ENCODE data around the gene APLF. TPM values are rescaled to one million over a fixed set of nuclear protein-coding genes. Genes with fewer than 3 reads are reported as not detected.

APLF gene
- total RNA-seq, 1 experiment from 2014 or later, result 5.3 TPM

DNA sequence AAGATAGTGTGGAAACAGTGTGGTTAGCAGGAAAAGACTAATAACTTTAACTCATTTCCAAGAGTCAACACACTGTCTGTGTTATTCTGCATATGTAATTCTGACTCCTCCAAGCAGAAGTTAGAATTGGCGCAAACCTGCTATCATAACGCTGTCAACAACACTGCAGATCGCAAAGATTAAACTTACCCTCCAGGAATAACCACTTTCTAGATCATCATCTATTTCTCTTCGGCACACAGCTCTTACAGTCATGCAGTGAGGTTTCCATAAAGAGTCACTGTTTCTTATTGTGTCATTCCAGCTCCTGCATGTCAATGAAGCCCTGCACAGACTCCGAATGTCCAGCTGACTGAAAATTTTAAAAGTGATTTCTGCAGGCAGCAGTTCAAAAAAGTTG, 2.7 kb upstream of the APLF start:
- no peak overlapping the region for H3K27ac ChIP-seq (ENCODE audit: low read length)
- no peak for DNase-seq
- no peak overlapping the region for H2AFZ ChIP-seq (ENCODE audit: low read length)
- H3K9me3 ChIP-seq (ENCODE audit: low read length), result no peaks in the 10 kb centered on the region
- no peaks in the 10 kb centered on the region for H4K20me1 ChIP-seq (ENCODE audit: insufficient read depth, low read depth, low read length)
- no peaks in the 10 kb centered on the region for H3K9me2 ChIP-seq (replicated peaks; ENCODE audit: insufficient read depth, low read length)
- no peaks in the 10 kb centered on the region for H3K79me2 ChIP-seq (ENCODE audit: low read length)
- peaks cover 36% of the 10 kb centered on the region for H3K4me1 ChIP-seq (ENCODE audit: low read length)
- no peak overlapping the region for H3K4me2 ChIP-seq (ENCODE audit: low read depth, low read length, poor library complexity, severe bottlenecking)
- no peaks in the 10 kb centered on the region; the same call in 1 of the 2 replicates for H3K27me3 ChIP-seq (ENCODE audit: low read length)
- no peak overlapping the region for H3K9ac ChIP-seq (ENCODE audit: low read length)
- H3K4me3 ChIP-seq (ENCODE audit: low read length), result no peak overlapping the region
- no peaks in the 10 kb centered on the region for H3K36me3 ChIP-seq (ENCODE audit: insufficient read depth, low read length)

DNA sequence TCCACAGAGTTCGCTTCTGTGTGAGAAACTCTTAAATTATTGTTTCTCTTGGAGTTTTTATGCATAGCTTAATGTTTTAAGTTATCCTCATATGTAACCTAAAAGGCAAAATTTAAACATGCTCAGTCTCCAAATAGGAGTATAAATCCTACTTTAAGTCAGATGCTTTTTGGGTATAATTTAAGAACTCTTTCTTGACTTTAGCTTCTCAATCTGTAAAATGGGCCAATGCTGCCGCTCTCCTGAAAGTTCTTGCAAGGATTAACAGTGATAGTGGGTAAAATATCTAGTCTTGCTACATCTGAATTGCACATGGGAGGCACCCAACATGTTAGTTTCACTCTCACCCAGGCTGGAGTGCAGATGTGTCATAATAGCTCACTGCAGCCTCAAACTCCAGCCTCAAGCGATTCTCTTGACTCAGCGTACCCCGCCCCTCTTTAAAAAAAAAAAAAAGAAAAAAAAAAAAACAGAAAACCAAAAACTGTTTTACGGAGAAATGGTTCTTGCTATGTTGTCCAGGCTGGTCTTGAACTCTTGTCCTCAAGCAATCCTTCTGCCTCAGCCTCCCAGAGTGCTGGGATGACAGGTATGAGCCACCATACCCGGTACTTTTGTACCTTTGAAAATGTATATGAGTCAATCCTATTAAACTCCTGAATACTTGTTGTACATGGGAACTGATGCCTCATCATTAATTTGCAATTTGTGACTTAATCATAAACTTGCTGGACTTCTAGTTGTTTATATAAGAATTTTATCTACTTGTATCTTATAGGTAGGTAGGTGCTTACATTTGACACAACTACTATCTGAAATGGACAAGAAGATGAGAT, 2.1 kb upstream of the APLF start:
- H3K79me2 ChIP-seq (ENCODE audit: low read length), result no peaks in the 10 kb centered on the region
- DNase-seq, result no peak
- no peaks in the 10 kb centered on the region; the same call in 1 of the 2 replicates for H3K27me3 ChIP-seq (ENCODE audit: low read length)
- H3K27ac ChIP-seq (ENCODE audit: low read length), result no peak overlapping the region
- H3K4me2 ChIP-seq (ENCODE audit: low read depth, low read length, poor library complexity, severe bottlenecking), result peak overlapping the region; percentile 88
- no peaks in the 10 kb centered on the region for H4K20me1 ChIP-seq (ENCODE audit: insufficient read depth, low read depth, low read length)
- H3K9ac ChIP-seq (ENCODE audit: low read length), result no peak overlapping the region
- H3K9me3 ChIP-seq (ENCODE audit: low read length), result no peaks in the 10 kb centered on the region
- H3K36me3 ChIP-seq (ENCODE audit: insufficient read depth, low read length), result no peaks in the 10 kb centered on the region
- H3K9me2 ChIP-seq (replicated peaks; ENCODE audit: insufficient read depth, low read length), result no peaks in the 10 kb centered on the region
- H2AFZ ChIP-seq (ENCODE audit: low read length), result no peak overlapping the region; the same call in 1 of the 2 replicates
- H3K4me1 ChIP-seq (ENCODE audit: low read length), result peaks cover 36% of the 10 kb centered on the region
- no peak overlapping the region for H3K4me3 ChIP-seq (ENCODE audit: low read length)

DNA sequence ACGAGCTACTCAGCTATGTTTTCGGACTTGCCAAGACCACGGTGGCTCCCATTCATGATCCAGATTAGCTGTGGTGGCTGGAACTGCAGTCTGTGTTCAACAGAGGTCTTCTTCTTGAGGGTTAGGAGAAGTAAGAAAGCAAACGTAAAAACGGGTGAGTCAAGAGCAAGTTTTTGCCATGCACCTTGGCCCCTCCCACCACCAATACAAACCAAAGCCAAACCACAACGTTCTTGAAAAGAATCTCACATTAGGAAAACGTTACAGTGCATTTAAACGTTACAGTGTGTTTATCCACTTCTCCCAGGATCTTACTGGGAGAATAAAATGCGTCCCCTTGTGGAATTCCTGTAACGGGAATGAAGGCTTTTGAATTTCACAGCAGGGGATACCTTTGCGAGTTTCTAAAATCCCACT, 1.0 kb upstream of the APLF start:
- Histone ChIP-seq H3K4me3 (ENCODE audit: low read length) (peak overlapping the region; percentile 81), H3K4me2 (ENCODE audit: low read depth, low read length, poor library complexity, severe bottlenecking) (peak overlapping the region; percentile 88), H2AFZ (ENCODE audit: low read length) (peak overlapping the region; percentile 74), H3K9me2 (replicated peaks; ENCODE audit: insufficient read depth, low read length) (no peaks in the 10 kb centered on the region), H3K9me3 (ENCODE audit: low read length) (no peaks in the 10 kb centered on the region), H3K27me3 (ENCODE audit: low read length) (no peaks in the 10 kb centered on the region; the same call in 1 of the 2 replicates), H3K27ac (ENCODE audit: low read length) (no peak overlapping the region; the same call in 1 of the 2 replicates), H3K79me2 (ENCODE audit: low read length) (no peaks in the 10 kb centered on the region), H3K36me3 (ENCODE audit: insufficient read depth, low read length) (no peaks in the 10 kb centered on the region), H4K20me1 (ENCODE audit: insufficient read depth, low read depth, low read length) (no peaks in the 10 kb centered on the region), H3K4me1 (ENCODE audit: low read length) (peaks cover 36% of the 10 kb centered on the region), H3K9ac (ENCODE audit: low read length) (peak overlapping the region; percentile 77)
- peak; percentile 70 for DNase-seq

DNA sequence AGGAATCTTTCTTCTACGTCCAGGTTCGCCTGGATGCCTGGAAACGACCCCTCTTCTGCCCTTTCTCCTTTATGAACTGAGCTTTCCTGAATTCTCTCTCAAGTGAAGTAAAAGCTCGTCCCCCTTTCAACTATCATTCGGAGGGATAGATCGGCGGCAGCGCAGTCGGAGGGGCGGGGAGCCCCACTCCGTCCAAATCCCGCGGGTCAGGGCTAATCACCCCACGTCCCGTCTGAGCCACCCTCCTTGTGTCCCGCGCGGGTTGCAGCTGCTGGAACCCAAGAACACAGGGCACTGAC, 658 bp upstream of the APLF start:
- Histone ChIP-seq H3K4me1 (ENCODE audit: low read length) (peaks cover 36% of the 10 kb centered on the region), H3K79me2 (ENCODE audit: low read length) (no peaks in the 10 kb centered on the region), H3K9ac (ENCODE audit: low read length) (peak overlapping the region; percentile 77), H2AFZ (ENCODE audit: low read length) (peak overlapping the region; percentile 74), H3K4me2 (ENCODE audit: low read depth, low read length, poor library complexity, severe bottlenecking) (peak overlapping the region; percentile 88), H3K36me3 (ENCODE audit: insufficient read depth, low read length) (no peaks in the 10 kb centered on the region), H3K9me3 (ENCODE audit: low read length) (no peaks in the 10 kb centered on the region), H4K20me1 (ENCODE audit: insufficient read depth, low read depth, low read length) (no peaks in the 10 kb centered on the region), H3K9me2 (replicated peaks; ENCODE audit: insufficient read depth, low read length) (no peaks in the 10 kb centered on the region), H3K27ac (ENCODE audit: low read length) (no peak overlapping the region; the same call in 1 of the 2 replicates), H3K27me3 (ENCODE audit: low read length) (no peaks in the 10 kb centered on the region; the same call in 1 of the 2 replicates), H3K4me3 (ENCODE audit: low read length) (peak overlapping the region; percentile 81)
- no peak for DNase-seq

DNA sequence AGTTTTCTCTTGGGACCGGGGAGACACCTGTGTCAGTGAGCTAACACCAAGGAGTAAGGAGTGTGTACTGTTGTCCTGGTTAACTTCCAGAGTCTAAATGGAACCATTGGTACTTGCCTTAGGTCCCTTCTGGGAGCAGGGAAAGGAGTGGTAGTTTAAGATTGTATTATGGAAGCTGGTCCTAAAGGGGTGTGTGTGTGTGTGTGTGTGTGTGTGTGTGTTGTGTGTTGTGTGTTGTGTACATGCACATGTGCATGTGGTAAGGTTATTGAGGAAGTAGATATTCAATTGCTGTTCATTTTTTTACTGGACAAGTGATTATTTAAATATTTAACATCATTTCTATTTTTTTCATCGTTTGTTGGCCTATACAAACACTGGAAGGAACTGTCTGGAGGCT, 1.4 kb downstream of the APLF start:
- peak overlapping the region; percentile 92 for H3K4me2 ChIP-seq (ENCODE audit: low read depth, low read length, poor library complexity, severe bottlenecking)
- peak overlapping the region; percentile 81; the same call in 1 of the 2 replicates for H3K4me3 ChIP-seq (ENCODE audit: low read length)
- H3K9me2 ChIP-seq (replicated peaks; ENCODE audit: insufficient read depth, low read length), result no peaks in the 10 kb centered on the region
- no peak for DNase-seq
- H3K36me3 ChIP-seq (ENCODE audit: insufficient read depth, low read length), result no peaks in the 10 kb centered on the region
- no peaks in the 10 kb centered on the region for H3K9me3 ChIP-seq (ENCODE audit: low read length)
- H3K27me3 ChIP-seq (ENCODE audit: low read length), result no peaks in the 10 kb centered on the region; the same call in 1 of the 2 replicates
- no peaks in the 10 kb centered on the region for H4K20me1 ChIP-seq (ENCODE audit: insufficient read depth, low read depth, low read length)
- H2AFZ ChIP-seq (ENCODE audit: low read length), result no peak overlapping the region
- H3K27ac ChIP-seq (ENCODE audit: low read length), result no peak overlapping the region
- H3K9ac ChIP-seq (ENCODE audit: low read length), result peak overlapping the region; percentile 80
- no peaks in the 10 kb centered on the region for H3K79me2 ChIP-seq (ENCODE audit: low read length)
- peaks cover 24% of the 10 kb centered on the region for H3K4me1 ChIP-seq (ENCODE audit: low read length)

DNA sequence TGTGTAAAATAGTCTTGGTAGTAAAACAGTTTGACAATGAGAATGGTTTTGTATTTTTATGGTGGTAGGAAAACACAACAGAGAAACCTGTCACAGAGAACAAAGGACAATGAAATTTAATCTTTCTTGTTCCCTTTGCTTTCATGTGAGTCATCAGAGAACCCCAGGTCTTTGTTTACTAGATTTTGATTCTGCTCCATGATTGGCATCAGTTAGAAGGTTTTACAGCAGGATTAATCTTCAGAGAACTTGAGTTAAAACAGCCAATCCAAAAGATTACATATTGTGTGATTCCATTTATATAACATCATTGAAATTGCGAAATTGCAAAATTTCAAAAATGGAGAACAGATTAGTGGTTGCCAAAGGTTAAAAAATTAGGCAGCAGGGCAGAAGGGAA, 2.5 kb downstream of the APLF start:
- Histone ChIP-seq H3K36me3 (ENCODE audit: insufficient read depth, low read length) (no peaks in the 10 kb centered on the region), H3K27me3 (ENCODE audit: low read length) (no peaks in the 10 kb centered on the region; the same call in 1 of the 2 replicates), H3K4me1 (ENCODE audit: low read length) (peaks cover 22% of the 10 kb centered on the region), H3K4me3 (ENCODE audit: low read length) (no peak overlapping the region), H3K4me2 (ENCODE audit: low read depth, low read length, poor library complexity, severe bottlenecking) (no peak overlapping the region), H3K9ac (ENCODE audit: low read length) (no peak overlapping the region), H3K9me2 (replicated peaks; ENCODE audit: insufficient read depth, low read length) (no peaks in the 10 kb centered on the region), H4K20me1 (ENCODE audit: insufficient read depth, low read depth, low read length) (no peaks in the 10 kb centered on the region), H2AFZ (ENCODE audit: low read length) (no peak overlapping the region), H3K79me2 (ENCODE audit: low read length) (no peaks in the 10 kb centered on the region), H3K9me3 (ENCODE audit: low read length) (no peaks in the 10 kb centered on the region), H3K27ac (ENCODE audit: low read length) (no peak overlapping the region)
- no peak for DNase-seq

DNA sequence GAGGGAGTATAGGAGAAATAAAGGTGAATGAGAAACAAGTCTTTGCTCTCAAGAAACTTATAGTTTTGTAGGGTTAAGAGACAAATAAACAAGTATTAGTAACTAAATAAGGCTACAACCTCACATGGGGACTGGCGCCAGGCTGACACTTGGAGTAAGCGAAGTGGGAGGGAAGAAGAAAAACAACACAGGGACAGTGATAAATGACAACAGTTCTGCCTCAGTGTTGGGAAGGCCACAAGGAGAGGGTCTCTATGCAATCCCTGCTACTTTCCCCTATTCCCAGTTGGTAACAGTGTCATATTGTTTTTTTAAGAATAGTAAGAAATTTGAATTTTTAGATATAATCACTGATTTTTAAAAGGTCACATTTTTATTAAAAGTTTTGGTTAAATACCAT, 4.0 kb downstream of the APLF start:
- no peaks in the 10 kb centered on the region for H3K9me2 ChIP-seq (replicated peaks; ENCODE audit: insufficient read depth, low read length)
- H3K9ac ChIP-seq (ENCODE audit: low read length), result no peak overlapping the region
- H3K27ac ChIP-seq (ENCODE audit: low read length), result no peak overlapping the region
- peaks cover 14% of the 10 kb centered on the region for H3K4me1 ChIP-seq (ENCODE audit: low read length)
- no peaks in the 10 kb centered on the region; the same call in 1 of the 2 replicates for H3K27me3 ChIP-seq (ENCODE audit: low read length)
- H3K4me3 ChIP-seq (ENCODE audit: low read length), result no peak overlapping the region
- no peak overlapping the region for H2AFZ ChIP-seq (ENCODE audit: low read length)
- H3K79me2 ChIP-seq (ENCODE audit: low read length), result no peaks in the 10 kb centered on the region
- DNase-seq, result no peak
- H3K9me3 ChIP-seq (ENCODE audit: low read length), result no peaks in the 10 kb centered on the region
- no peak overlapping the region for H3K4me2 ChIP-seq (ENCODE audit: low read depth, low read length, poor library complexity, severe bottlenecking)
- no peaks in the 10 kb centered on the region for H3K36me3 ChIP-seq (ENCODE audit: insufficient read depth, low read length)
- H4K20me1 ChIP-seq (ENCODE audit: insufficient read depth, low read depth, low read length), result no peaks in the 10 kb centered on the region

DNA sequence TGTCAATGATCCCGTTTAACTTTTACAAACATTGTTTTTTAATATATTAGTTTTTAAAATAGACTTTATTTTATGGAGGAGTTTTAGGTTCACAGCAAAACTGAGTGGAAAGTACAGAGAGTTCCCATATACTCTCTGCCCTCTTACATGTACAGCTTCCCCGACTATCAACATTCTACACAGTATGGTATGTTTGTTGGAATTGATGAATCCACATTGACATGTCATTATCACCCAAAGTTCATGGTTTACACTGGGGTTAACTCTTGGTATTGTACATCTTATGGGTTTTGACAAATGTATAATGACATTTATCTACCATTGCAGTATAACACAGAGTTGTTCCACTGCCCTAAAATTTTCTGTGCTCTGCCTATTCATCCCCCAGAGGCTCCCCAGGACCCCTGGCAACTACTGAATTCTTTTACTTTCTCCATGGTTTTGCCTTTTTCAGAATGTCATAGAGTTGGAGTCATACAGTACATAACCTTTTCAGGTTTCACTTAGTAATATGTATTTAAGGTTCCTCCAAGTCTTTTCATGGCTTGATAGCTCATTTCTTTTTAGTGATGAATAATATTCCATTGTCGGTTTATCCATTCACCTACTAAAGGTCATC, 5.5 kb downstream of the APLF start:
- Histone ChIP-seq H3K27me3 (ENCODE audit: low read length) (no peaks in the 10 kb centered on the region; the same call in 1 of the 2 replicates), H3K4me3 (ENCODE audit: low read length) (no peak overlapping the region), H3K4me2 (ENCODE audit: low read depth, low read length, poor library complexity, severe bottlenecking) (no peak overlapping the region), H3K27ac (ENCODE audit: low read length) (no peak overlapping the region), H3K9me3 (ENCODE audit: low read length) (no peaks in the 10 kb centered on the region), H3K79me2 (ENCODE audit: low read length) (no peaks in the 10 kb centered on the region), H2AFZ (ENCODE audit: low read length) (no peak overlapping the region), H3K9me2 (replicated peaks; ENCODE audit: insufficient read depth, low read length) (no peaks in the 10 kb centered on the region), H3K36me3 (ENCODE audit: insufficient read depth, low read length) (no peaks in the 10 kb centered on the region), H3K4me1 (ENCODE audit: low read length) (peaks cover 10% of the 10 kb centered on the region), H4K20me1 (ENCODE audit: insufficient read depth, low read depth, low read length) (no peaks in the 10 kb centered on the region), H3K9ac (ENCODE audit: low read length) (no peak overlapping the region)
- no peak for DNase-seq
